Right ventricle myocardium inferior (tissue), 1 donor: Measurements from ENCODE around the gene TEX9. TPM values are rescaled to one million over a fixed set of nuclear protein-coding genes. Genes with fewer than 3 reads are reported as not detected.

Source experiments
- ATAC-seq: fragments of 200-7000 bp; cut with Tn5 transposase; one replicate; pipeline ENCODE4 v1.9.1; 2020; ENCODE audit warnings: mild to moderate bottlenecking, moderate library complexity
- DNase-seq: peaks from one replicate; pipeline ENCODE4 v3.0.0; 2021; ENCODE audit errors: missing footprints
- intact Hi-C: fragments of 100-400 bp; cut with DNase I; formaldehyde crosslinking; loops from one replicate; pipeline ENCODE4 v1.11.0; 2022
- total RNA-seq: library from RNA; stranded (reverse); fragmentation: NEBNext Ultra II Directional; extraction: Animal tissue kit (Norgen Biotek cat#: 25700); gene quantifications from one replicate; pipeline ENCODE4 v1.2.1, GENCODE V29; 2021
- donor health status: DM: no; HTN: yes; CAD: no; lungs with severe emphysema.

The TEX9 gene
- total RNA-seq, 1 donor from 2014 or later, result 0.46 TPM

GRCh38 chr15:56425276-56425675 lies 60.0 kb downstream of the TEX9 start:
- ATAC-seq (no peak), DNase-seq (no peak)
- intact Hi-C loops, result no loop called here

- intact Hi-C loops, result no loop called here
- ATAC-seq, result no peak
- DNase-seq, result no peak
These were observed 60.8 kb downstream of the TEX9 start for GRCh38 chr15:56425976-56426375.

DNA sequence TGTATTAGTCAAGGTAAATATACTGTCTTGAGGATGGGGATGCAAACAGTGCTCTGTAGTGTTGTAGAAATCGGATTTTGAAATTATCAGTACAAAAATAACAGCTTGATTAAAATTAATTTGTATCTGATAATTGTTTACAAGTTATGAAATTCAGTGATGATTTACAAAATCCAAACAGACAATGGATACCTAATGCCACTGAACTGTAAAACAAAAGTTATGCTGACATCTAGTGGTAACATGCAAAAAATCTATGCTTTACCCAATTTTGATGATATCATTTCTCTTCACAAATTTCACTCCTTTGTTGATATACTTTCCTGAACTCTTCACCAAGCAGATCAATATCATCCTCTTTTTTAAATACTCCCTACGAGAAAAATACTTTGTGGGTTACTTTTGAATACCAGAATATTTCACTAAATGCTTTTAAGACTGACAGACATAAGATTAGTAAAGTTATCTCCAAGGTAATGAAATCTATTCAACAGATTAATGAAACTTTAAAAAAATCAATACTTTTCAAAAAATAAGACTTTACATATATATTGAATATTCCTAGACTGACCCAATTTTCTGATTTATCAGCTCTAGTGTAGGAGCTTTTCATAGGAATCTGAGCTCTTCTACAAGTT lies 63.7 kb downstream of the TEX9 start:
- intact Hi-C loops, result no loop called here
- ATAC-seq, result no peak

GRCh38 chr15:56432304-56432703 lies 67.1 kb downstream of the TEX9 start:
- intact Hi-C loops, result no loop called here
- ATAC-seq (no peak), DNase-seq (no peak)

More for the DNA sequence above, 63.7 kb downstream of the TEX9 start:
- DNase-seq, result no peak

GRCh38 chr15:56440214-56440770 lies 75.1 kb downstream of the TEX9 start:
- DNase-seq (no peak), ATAC-seq (no peak)
- intact Hi-C loops, result no loop called here

DNA sequence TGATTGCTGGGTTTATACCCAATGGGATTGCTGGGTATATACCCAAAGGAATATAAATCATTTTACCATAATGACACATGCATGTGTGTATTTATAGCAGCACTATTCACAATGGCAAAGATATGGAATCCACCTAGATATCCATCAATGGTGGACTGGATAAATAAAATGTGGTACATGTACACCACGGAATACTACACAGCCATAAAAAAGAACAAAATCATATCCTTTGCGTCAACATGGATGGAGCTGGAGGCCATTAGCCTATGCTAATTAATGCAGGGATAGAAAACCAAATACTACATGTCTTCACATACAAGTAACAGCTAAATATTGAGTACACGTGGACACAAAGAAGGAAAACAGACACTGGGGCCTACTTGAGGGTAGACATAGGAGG lies 77.1 kb downstream of the TEX9 start:
- no peak for DNase-seq
- no peak for ATAC-seq
- intact Hi-C loops, result no loop called here

GRCh38 chr15:56445746-56446145 lies 80.5 kb downstream of the TEX9 start:
- intact Hi-C loops, result no loop called here
- no peak for ATAC-seq
- no peak for DNase-seq

GRCh38 chr15:56454836-56455235 lies 89.6 kb downstream of the TEX9 start:
- intact Hi-C loops, result no loop called here
- ATAC-seq (no peak), DNase-seq (no peak)

GRCh38 chr15:56456229-56456628 lies 91.0 kb downstream of the TEX9 start:
- ATAC-seq (no peak), DNase-seq (no peak)
- intact Hi-C loops, result no loop called here

- intact Hi-C loops, result no loop called here
- no peak for ATAC-seq
These were observed 93.9 kb downstream of the TEX9 start for GRCh38 chr15:56459096-56459495.

GRCh38 chr15:56460071-56460470 lies 94.8 kb downstream of the TEX9 start:
- DNase-seq, result no peak
- no peak for ATAC-seq
- intact Hi-C loops, result no loop called here

More at GRCh38 chr15:56459096-56459495, 93.9 kb downstream of the TEX9 start:
- no peak for DNase-seq

DNA sequence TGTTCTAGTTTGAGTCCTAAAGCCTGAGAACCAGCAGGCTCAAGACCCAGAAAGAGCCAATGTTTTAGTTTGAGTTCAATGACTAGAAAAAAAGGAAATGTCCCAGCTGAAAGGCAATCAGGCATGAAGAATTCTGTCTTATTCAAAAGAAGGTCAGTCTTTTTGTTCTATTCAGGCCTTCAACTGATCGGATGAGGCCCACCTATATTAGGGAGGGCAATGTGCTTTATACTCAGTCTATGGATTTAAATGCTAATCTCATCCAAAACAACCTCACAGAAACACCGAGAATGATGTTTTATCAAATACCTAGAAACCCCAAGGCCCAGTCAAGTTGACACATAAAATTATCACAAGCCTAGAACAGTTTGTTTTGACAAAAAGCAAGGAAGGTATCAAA lies 95.7 kb downstream of the TEX9 start:
- ATAC-seq, result no peak
- no peak for DNase-seq
- intact Hi-C loops, result no loop called here

DNA sequence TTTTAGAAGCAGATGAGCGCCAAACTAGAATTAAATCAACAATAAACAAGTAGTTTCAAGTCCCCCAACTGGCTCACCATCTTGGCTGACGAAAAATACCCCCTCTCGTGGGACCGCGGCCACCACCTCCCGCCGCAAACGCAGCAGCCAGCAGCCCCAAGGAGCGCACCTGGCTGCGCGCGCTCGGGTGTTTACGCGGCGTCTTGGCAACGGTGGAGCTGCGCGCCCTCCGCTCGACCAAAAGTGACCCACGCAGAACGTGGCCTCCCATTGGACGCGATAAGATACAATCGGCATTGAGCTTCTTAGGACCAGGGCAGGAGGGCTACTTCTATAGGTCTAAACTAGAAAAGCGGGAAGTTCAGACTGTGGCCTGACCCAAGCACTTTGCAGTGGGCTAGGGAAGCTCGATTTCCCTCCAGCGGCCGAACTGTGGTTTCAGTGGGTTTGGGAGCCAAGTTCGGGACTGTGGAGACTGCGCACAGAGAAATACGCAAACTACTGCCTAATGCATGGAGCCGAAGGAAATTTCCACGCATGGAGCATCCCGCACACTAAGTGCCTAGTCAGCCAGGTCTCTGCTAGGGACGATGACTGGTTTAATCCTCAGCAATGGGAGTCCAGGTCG lies 99.8 kb downstream of the TEX9 start, which contains the start of gene MNS1:
MNS1 (minus strand) TSS at position 245 of the 628 bp plus-strand sequence; CDS start at position 80, 165 bp downstream.
- ATAC-seq (peak; percentile 100), DNase-seq (peak; percentile 92)
- intact Hi-C loops, result no loop called here

DNA sequence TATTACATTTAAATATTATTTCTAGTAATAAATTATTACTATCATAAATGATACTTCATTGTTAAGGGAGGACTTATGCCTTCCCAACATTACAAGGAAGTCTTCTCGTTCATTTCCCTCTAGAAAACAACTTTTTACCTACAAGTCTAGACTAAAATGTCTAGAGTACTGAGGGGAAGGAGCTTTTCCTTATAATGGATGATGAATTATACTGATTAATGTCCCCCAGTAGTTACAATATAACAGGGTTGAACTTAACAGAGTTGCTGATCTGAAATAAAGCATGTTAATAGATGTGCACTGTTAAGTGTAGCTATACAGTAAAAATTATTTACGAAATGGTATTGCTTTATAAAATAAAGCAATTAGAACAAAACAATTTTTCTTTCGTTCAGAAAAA lies 102.4 kb downstream of the TEX9 start:
- intact Hi-C loops, result no loop called here
- no peak for DNase-seq
- no peak for ATAC-seq

DNA sequence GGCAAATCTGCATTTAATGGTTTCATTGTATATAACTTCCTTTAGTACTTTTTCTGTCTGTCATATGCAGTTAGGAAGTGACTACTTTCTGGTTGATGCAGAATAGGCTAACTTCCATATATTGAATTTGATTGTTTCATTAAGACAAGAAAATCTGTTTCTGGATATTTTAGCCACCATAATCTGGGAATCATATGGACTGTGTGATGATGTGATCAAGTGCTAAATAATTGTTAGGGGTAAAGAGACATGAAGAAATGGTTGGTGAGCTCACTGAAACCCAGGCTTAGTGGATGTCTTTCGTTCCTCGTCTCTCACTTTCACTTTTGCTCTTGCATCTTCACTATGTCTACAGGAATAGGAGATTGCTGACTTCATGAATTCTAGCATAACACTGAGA lies 103.2 kb downstream of the TEX9 start:
- ATAC-seq (no peak), DNase-seq (no peak)
- intact Hi-C loops, result no loop called here

- intact Hi-C loops, result no loop called here
- ATAC-seq, result no peak
- no peak for DNase-seq
These were observed 104.3 kb downstream of the TEX9 start for GRCh38 chr15:56469483-56469882.

GRCh38 chr15:56471440-56472069 lies 106.3 kb downstream of the TEX9 start:
- ATAC-seq, result no peak
- no peak for DNase-seq
- intact Hi-C loops, result no loop called here

DNA sequence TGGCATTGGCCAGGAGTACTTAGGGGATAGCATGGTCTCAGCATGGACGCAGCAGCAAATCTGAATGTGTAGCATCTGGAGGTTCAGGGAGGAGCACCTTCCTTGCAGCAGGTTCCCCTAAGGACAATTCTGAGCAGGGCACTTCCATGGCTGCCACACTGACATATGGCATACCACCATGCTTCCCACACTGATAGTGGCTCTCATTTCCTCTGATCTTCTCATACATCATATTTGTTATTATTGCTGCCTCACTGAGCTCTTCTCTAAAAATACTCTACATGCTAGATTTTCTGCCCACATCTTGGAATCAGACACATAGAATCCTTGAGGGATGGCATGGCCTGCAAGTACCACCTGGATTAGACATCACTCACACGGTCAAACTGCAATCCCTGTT lies 107.1 kb downstream of the TEX9 start:
- ATAC-seq, result no peak
- intact Hi-C loops, result no loop called here
- DNase-seq, result no peak

DNA sequence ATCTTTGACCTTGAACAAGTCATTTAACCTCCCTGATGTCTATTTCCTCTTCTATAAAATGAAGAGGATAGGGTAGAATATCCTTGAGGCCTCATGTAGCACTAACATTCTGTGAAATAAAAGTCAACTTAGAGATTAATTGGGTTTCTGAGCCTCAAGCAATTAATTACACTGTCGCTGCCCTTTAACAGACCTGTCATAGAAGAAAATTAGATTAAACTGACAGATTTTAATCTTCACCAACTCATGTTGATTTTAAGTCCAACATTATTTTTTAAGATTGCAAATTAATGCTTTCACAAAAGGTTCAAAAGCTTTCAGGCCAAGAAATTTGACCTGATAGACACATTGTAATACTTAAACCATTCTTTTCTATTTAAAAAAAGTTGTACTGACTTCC lies 107.8 kb downstream of the TEX9 start:
- DNase-seq, result no peak
- intact Hi-C loops, result no loop called here
- ATAC-seq, result no peak

DNA sequence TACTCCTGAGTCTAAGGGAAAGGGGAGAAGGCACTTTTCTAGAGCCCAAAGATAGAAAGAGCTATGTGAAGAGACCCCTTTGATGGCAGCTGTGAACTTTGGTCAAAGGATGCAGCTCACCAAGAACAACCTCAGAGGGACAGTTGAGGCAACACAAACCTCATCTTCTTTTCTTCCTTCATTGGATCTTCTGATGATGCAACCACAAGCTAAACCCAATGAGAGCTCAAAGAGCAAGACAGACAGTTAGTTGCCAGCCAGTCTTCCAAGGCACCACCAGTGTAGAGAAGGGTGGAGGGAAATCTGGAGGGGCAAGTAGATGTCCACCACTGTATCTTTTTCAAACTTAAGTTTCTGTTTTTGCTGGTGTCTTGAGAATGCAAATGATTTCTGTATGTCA lies 110.1 kb downstream of the TEX9 start:
- ATAC-seq (no peak), DNase-seq (no peak)
- intact Hi-C loops, result no loop called here
